Measurements from ENCODE around the gene NCAM1. TPM values are rescaled to one million over a fixed set of nuclear protein-coding genes. Genes with fewer than 3 reads are reported as not detected.

The NCAM1 gene
- total and polyA plus RNA-seq, 9 of the 15 experiments (the other 6 are each of a cell fraction or from before 2014, with no cell fraction given): 0.09 to 0.23 TPM; not detected in 7

GRCh38 chr11:113273720-113274119 lies 312.5 kb downstream of the NCAM1 start:
- no peaks in the 10 kb centered on the region for H3K9me3 ChIP-seq (replicated peaks; ENCODE audit: control insufficient read depth, insufficient read depth, low read depth, low read length)
- H4K20me1 ChIP-seq (replicated peaks; ENCODE audit: control insufficient read depth, insufficient read depth, low read length): no peaks in the 10 kb centered on the region; the same call in 1 of the 2 replicates
- WGBS (ENCODE audit: insufficient coverage, low coverage, missing lambda C conversion rate): 3% methylated on average over 10 of the region's 10 CpGs
- BruUV-seq (replicated peaks): no TSS peak
- ChIA-PET CTCF (ENCODE audit: low intra/inter-chr PET ratio) (no interaction called here), POLR2A (interaction anchor here (0.6 kb wide), 2 partner anchors 65 to 195 kb away, joined by 3 read pairs; no protein-coding TSS in a partner anchor)
- no peaks in the 10 kb centered on the region for H3K4me1 ChIP-seq (replicated peaks in 1 of 2; ENCODE audit: control insufficient read depth in 2 of 2, insufficient read depth in 2 of 2, low read length in 2 of 2)
- ATAC-seq (no peak; the same call in 1 of the 3 replicates), DNase-seq (ENCODE audit: extremely low read depth in 1 of 4, low spot score in 3 of 4) (no peak), FAIRE-seq (no peak)
- H3K27me3 ChIP-seq (ENCODE audit: control insufficient read depth in 2 of 2, insufficient read depth in 2 of 2, low read length in 2 of 2): peaks cover 36 to 65% of the 10 kb centered on the region in 2 experiments
- H2AFZ ChIP-seq (ENCODE audit: low read depth, low read length): no peak overlapping the region
- no peaks in the 10 kb centered on the region for H3K9me1 ChIP-seq (ENCODE audit: control insufficient read depth, insufficient read depth, low read length)
- H3K36me3 ChIP-seq (ENCODE audit: control insufficient read depth, insufficient read depth, low read length): no peaks in the 10 kb centered on the region
- no peak overlapping the region for H3K4me3 ChIP-seq
- H3K9ac ChIP-seq (ENCODE audit: insufficient read depth in 1 of 2, low read depth in 2 of 2, low read length in 2 of 2): no peak overlapping the region
- H3K4me2 ChIP-seq (ENCODE audit: insufficient read depth, low read length): no peak overlapping the region
- in situ Hi-C loops (cut with MboI): no loop called here
- H3K27ac ChIP-seq (ENCODE audit: extremely low read depth, low read depth, low read length): no peak overlapping the region
- TF ChIP-seq ZNF263 (CRISPR knock-in tag; IDR thresholded peaks at IDR 0.05; ENCODE audit: borderline replicate concordance): no peak
- intact Hi-C loops (cut with micrococcal nuclease): no loop called here
- no peaks in the 10 kb centered on the region for H3K79me2 ChIP-seq (ENCODE audit: control insufficient read depth, insufficient read depth, low read length)

GRCh38 chr11:113274713-113275582 lies 313.7 kb downstream of the NCAM1 start:
- no TSS peak for BruUV-seq (replicated peaks)
- H2AFZ ChIP-seq (ENCODE audit: low read depth, low read length): peak overlapping the region; percentile 68
- no peak for FAIRE-seq
- intact Hi-C loops (cut with micrococcal nuclease): no loop called here
- H3K9me3 ChIP-seq (replicated peaks; ENCODE audit: control insufficient read depth, insufficient read depth, low read depth, low read length): no peaks in the 10 kb centered on the region
- in situ Hi-C loops (cut with MboI): no loop called here
- H3K9ac ChIP-seq (ENCODE audit: insufficient read depth in 1 of 2, low read depth in 2 of 2, low read length in 2 of 2): peak overlapping the region in 1 of 2 experiments; percentile 35; a peak in 1 of 4 replicates
- H3K79me2 ChIP-seq (ENCODE audit: control insufficient read depth, insufficient read depth, low read length): no peaks in the 10 kb centered on the region
- WGBS (ENCODE audit: insufficient coverage, low coverage, missing lambda C conversion rate): 3% methylated on average over 17 of the region's 19 CpGs
- peaks cover 37 to 58% of the 10 kb centered on the region in 2 experiments for H3K27me3 ChIP-seq (ENCODE audit: control insufficient read depth in 2 of 2, insufficient read depth in 2 of 2, low read length in 2 of 2)
- H3K27ac ChIP-seq (ENCODE audit: extremely low read depth, low read depth, low read length): no peak overlapping the region
- H3K9me1 ChIP-seq (ENCODE audit: control insufficient read depth, insufficient read depth, low read length): no peaks in the 10 kb centered on the region
- no peaks in the 10 kb centered on the region for H3K4me1 ChIP-seq (replicated peaks in 1 of 2; ENCODE audit: control insufficient read depth in 2 of 2, insufficient read depth in 2 of 2, low read length in 2 of 2)
- POLR2A ChIA-PET: interaction anchor here (0.6 to 0.7 kb wide), 2 partner anchors 73 to 718 kb away, joined by 4 read pairs; no protein-coding TSS in a partner anchor
- peak overlapping the region; percentile 13; the same call in 1 of the 2 replicates for H3K4me3 ChIP-seq
- no peaks in the 10 kb centered on the region for H4K20me1 ChIP-seq (replicated peaks; ENCODE audit: control insufficient read depth, insufficient read depth, low read length)
- CTCF ChIA-PET (ENCODE audit: low intra/inter-chr PET ratio): no interaction called here
- no peaks in the 10 kb centered on the region for H3K36me3 ChIP-seq (ENCODE audit: control insufficient read depth, insufficient read depth, low read length)
- ATAC-seq: peak; percentile 56
- peak overlapping the region; percentile 55 for H3K4me2 ChIP-seq (ENCODE audit: insufficient read depth, low read length)
- DNase-seq (ENCODE audit: extremely low read depth in 1 of 4, low spot score in 3 of 4): peak in 1 of 4 experiments; percentile 14
- TF ChIP-seq ZNF589 (CRISPR knock-in tag; IDR thresholded peaks at IDR 0.05; ENCODE audit: low read depth): no peak
- no peak for TF ChIP-seq ZNF609 (CRISPR knock-in tag; IDR thresholded peaks at IDR 0.05; ENCODE audit: borderline replicate concordance)
- TF ChIP-seq STAT5B (CRISPR knock-in tag; IDR thresholded peaks at IDR 0.05): no peak
- TF ChIP-seq ZNF511 (CRISPR knock-in tag; IDR thresholded peaks at IDR 0.05): no peak
- TF ChIP-seq NFE2L1 (tag; IDR thresholded peaks at IDR 0.05; ENCODE audit: borderline replicate concordance, low read depth): 0 out of 2 replicates have a peak, but pooled peaks have one; percentile 14
- TF ChIP-seq KLF13 (tag; IDR thresholded peaks at IDR 0.05; ENCODE audit: borderline replicate concordance, low read depth): no peak

Data from K562 (cell line).